Melanocyte of skin (primary cell): ENCODE measurements around the gene VPS37D. TPM values are rescaled to one million over a fixed set of nuclear protein-coding genes. Genes with fewer than 3 reads are reported as not detected.

Experiments
- small RNA-seq, 2 donors: library from RNA; depleted of rRNA; stranded (forward); fragments of <200 nt; gene quantifications; one replicate each; pipeline ENCODE3, GENCODE V24; 2012
- total RNA-seq, 2 donors: library from RNA; depleted of rRNA; stranded (reverse); fragments of >200 nt; gene quantifications; 2 replicates each; pipeline ENCODE4 v1.2.3, GENCODE V29; 2012

Gene VPS37D, protein sequence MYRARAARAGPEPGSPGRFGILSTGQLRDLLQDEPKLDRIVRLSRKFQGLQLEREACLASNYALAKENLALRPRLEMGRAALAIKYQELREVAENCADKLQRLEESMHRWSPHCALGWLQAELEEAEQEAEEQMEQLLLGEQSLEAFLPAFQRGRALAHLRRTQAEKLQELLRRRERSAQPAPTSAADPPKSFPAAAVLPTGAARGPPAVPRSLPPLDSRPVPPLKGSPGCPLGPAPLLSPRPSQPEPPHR
- 1 to 10 TPM; 3.3 to 3.4 TPM for total RNA-seq

GRCh38 chr7:73667344-73668102 lies at the start of gene VPS37D:
TSS of gene VPS37D (plus strand) at chr7:73667831. CDS start at chr7:73667959, 128 bp downstream.

GRCh38 chr7:73623798-73624668 lies 43.6 kb upstream of the VPS37D start, which contains the start of gene MLXIPL:
TSS of gene MLXIPL (minus strand) at chr7:73624522. CDS start at chr7:73624492, 30 bp downstream.

GRCh38 chr7:73683056-73683787 lies 15.6 kb downstream of the VPS37D start, which contains the start of the genes BUD23 and DNAJC30:
TSS of gene BUD23 (plus strand) at chr7:73683597. CDS start at chr7:73683626, 29 bp downstream.
TSS of gene DNAJC30 (minus strand) at chr7:73683453. CDS start at chr7:73683423, 30 bp downstream.

GRCh38 chr7:73718905-73719805 lies 51.5 kb downstream of the VPS37D start, which contains the start of gene STX1A:
TSS of gene STX1A (minus strand) at chr7:73719669. CDS start at chr7:73719631, 38 bp downstream.

Small RNA genes lying within 50 kb of the gene (small RNA-seq; reads per million reads assigned to genes)
- 0 to 0.04 reads per million in 2 donors for gene MIR4284

Other genes with a start within 250 kb of the VPS37D start
- 10 to 100 TPM; 12.3 to 14.5 TPM for gene FZD9, start 234.1 kb upstream of the VPS37D start, total RNA-seq
- 10 to 100 TPM; 45.8 to 57.3 TPM for gene BAZ1B, start 145.5 kb upstream of the VPS37D start, total RNA-seq
- 10 to 100 TPM; 20.0 to 26.3 TPM for gene BCL7B, start 110.1 kb upstream of the VPS37D start, total RNA-seq
- gene TBL2, start 89.3 kb upstream of the VPS37D start, total RNA-seq, result 10 to 100 TPM; 62.3 to 86.9 TPM
- gene MLXIPL, start 43.3 kb upstream of the VPS37D start, total RNA-seq, result not detected
- 1 to 10 TPM; 2.8 to 3.7 TPM for gene DNAJC30, start 15.6 kb downstream of the VPS37D start, total RNA-seq
- 10 to 100 TPM; 40.3 to 53.3 TPM for gene BUD23, start 15.8 kb downstream of the VPS37D start, total RNA-seq
- 1 to 10 TPM; 3.8 to 7.0 TPM for gene STX1A, start 51.8 kb downstream of the VPS37D start, total RNA-seq
- gene ABHD11, start 71.0 kb downstream of the VPS37D start, total RNA-seq, result 10 to 100 TPM in 1 of 2 donors, 1 to 10 TPM in 1; 10.0 to 20.0 TPM
- gene CLDN3, start 102.4 kb downstream of the VPS37D start, total RNA-seq, result not detected
- gene CLDN4, start 163.2 kb downstream of the VPS37D start, total RNA-seq, result under 1 TPM in 1 of 2 donors, not detected in 1; under 0.01 TPM
- 1 to 10 TPM in 1 of 2 donors, not detected in 1; 5.0 TPM for gene METTL27, start 174.7 kb downstream of the VPS37D start, total RNA-seq
- under 1 TPM in 1 of 2 donors, not detected in 1; 0.33 TPM for gene TMEM270, start 193.3 kb downstream of the VPS37D start, total RNA-seq